ENCODE data around the gene FCRL6. TPM values are rescaled to one million over a fixed set of nuclear protein-coding genes. Genes with fewer than 3 reads are reported as not detected.

Gene FCRL6
- total and polyA plus RNA-seq, 2 donors (not counting 1 experiment from before 2014, with no cell fraction given) = not detected

- Histone ChIP-seq H3K4me3 (replicated peaks in 1 of 4; ENCODE audit: control extremely low read depth in 1 of 4, insufficient read depth in 1 of 4, low read depth in 3 of 4, low read length in 4 of 4) (no peak overlapping the region), H3K27me3 (ENCODE audit: control insufficient read depth, insufficient read depth, low read length) (no peaks in the 10 kb centered on the region), H3K4me2 (ENCODE audit: extremely low read depth, insufficient read depth, low read length) (no peak overlapping the region), H3K79me2 (ENCODE audit: control insufficient read depth, insufficient read depth, low read length) (no peaks in the 10 kb centered on the region), H3K27ac (ENCODE audit: insufficient read depth, low read length) (no peak overlapping the region), H2AFZ (ENCODE audit: low read length) (no peak overlapping the region), H3K4me1 (ENCODE audit: control insufficient read depth, extremely low read depth, insufficient read depth, low read length) (peaks cover 3% of the 10 kb centered on the region), H4K20me1 (ENCODE audit: control insufficient read depth, extremely low read depth, insufficient read depth, low read length) (no peaks in the 10 kb centered on the region), H3K9ac (ENCODE audit: insufficient read depth, low read length) (no peak overlapping the region), H3K9me3 (ENCODE audit: control insufficient read depth, insufficient read depth, low read depth, low read length) (no peaks in the 10 kb centered on the region), H3K36me3 (ENCODE audit: control insufficient read depth, insufficient read depth, low read length) (no peaks in the 10 kb centered on the region)
- TF ChIP-seq CTCF (conservative IDR thresholded peaks at IDR 0.05 in 1 of 2, IDR thresholded peaks at IDR 0.05 in 1 of 2; ENCODE audit: low read depth in 1 of 2, low read length in 2 of 2) (no peak), EZH2 (IDR thresholded peaks at IDR 0.05; ENCODE audit: low read length, missing control alignments) (no peak)
- DNase-seq (ENCODE audit: low read depth in 2 of 2) = no peak
Measured at GRCh38 chr1:159859767-159860322, 57.7 kb downstream of the FCRL6 start.

GRCh38 chr1:159860456-159860855 lies 58.3 kb downstream of the FCRL6 start:
- no peak overlapping the region for H3K4me3 ChIP-seq (replicated peaks in 1 of 4; ENCODE audit: control extremely low read depth in 1 of 4, insufficient read depth in 1 of 4, low read depth in 3 of 4, low read length in 4 of 4)
- H2AFZ ChIP-seq (ENCODE audit: low read length) = no peak overlapping the region
- TF ChIP-seq EZH2 (IDR thresholded peaks at IDR 0.05; ENCODE audit: low read length, missing control alignments) = no peak
- no peak for TF ChIP-seq CTCF (conservative IDR thresholded peaks at IDR 0.05 in 1 of 2, IDR thresholded peaks at IDR 0.05 in 1 of 2; ENCODE audit: low read depth in 1 of 2, low read length in 2 of 2)
- DNase-seq (ENCODE audit: low read depth in 2 of 2) = no peak
- no peak overlapping the region for H3K9ac ChIP-seq (ENCODE audit: insufficient read depth, low read length)
- no peaks in the 10 kb centered on the region for H3K9me3 ChIP-seq (ENCODE audit: control insufficient read depth, insufficient read depth, low read depth, low read length)
- H3K4me1 ChIP-seq (ENCODE audit: control insufficient read depth, extremely low read depth, insufficient read depth, low read length) = no peaks in the 10 kb centered on the region
- H3K79me2 ChIP-seq (ENCODE audit: control insufficient read depth, insufficient read depth, low read length) = no peaks in the 10 kb centered on the region
- no peaks in the 10 kb centered on the region for H4K20me1 ChIP-seq (ENCODE audit: control insufficient read depth, extremely low read depth, insufficient read depth, low read length)
- no peak overlapping the region for H3K4me2 ChIP-seq (ENCODE audit: extremely low read depth, insufficient read depth, low read length)
- no peak overlapping the region for H3K27ac ChIP-seq (ENCODE audit: insufficient read depth, low read length)
- H3K27me3 ChIP-seq (ENCODE audit: control insufficient read depth, insufficient read depth, low read length) = no peaks in the 10 kb centered on the region
- no peaks in the 10 kb centered on the region for H3K36me3 ChIP-seq (ENCODE audit: control insufficient read depth, insufficient read depth, low read length)

- TF ChIP-seq CTCF (conservative IDR thresholded peaks at IDR 0.05 in 1 of 2, IDR thresholded peaks at IDR 0.05 in 1 of 2; ENCODE audit: low read depth in 1 of 2, low read length in 2 of 2) = no peak
- TF ChIP-seq EZH2 (IDR thresholded peaks at IDR 0.05; ENCODE audit: low read length, missing control alignments) = no peak
- Histone ChIP-seq H3K36me3 (ENCODE audit: control insufficient read depth, insufficient read depth, low read length) (no peaks in the 10 kb centered on the region), H4K20me1 (ENCODE audit: control insufficient read depth, extremely low read depth, insufficient read depth, low read length) (no peaks in the 10 kb centered on the region), H3K4me2 (ENCODE audit: extremely low read depth, insufficient read depth, low read length) (no peak overlapping the region), H3K9me3 (ENCODE audit: control insufficient read depth, insufficient read depth, low read depth, low read length) (no peaks in the 10 kb centered on the region), H3K4me3 (replicated peaks in 1 of 4; ENCODE audit: control extremely low read depth in 1 of 4, insufficient read depth in 1 of 4, low read depth in 3 of 4, low read length in 4 of 4) (no peak overlapping the region), H3K27ac (ENCODE audit: insufficient read depth, low read length) (no peak overlapping the region), H3K4me1 (ENCODE audit: control insufficient read depth, extremely low read depth, insufficient read depth, low read length) (no peaks in the 10 kb centered on the region), H3K9ac (ENCODE audit: insufficient read depth, low read length) (no peak overlapping the region), H2AFZ (ENCODE audit: low read length) (no peak overlapping the region), H3K27me3 (ENCODE audit: control insufficient read depth, insufficient read depth, low read length) (no peaks in the 10 kb centered on the region), H3K79me2 (ENCODE audit: control insufficient read depth, insufficient read depth, low read length) (no peaks in the 10 kb centered on the region)
- no peak for DNase-seq (ENCODE audit: low read depth in 2 of 2)
Measured at GRCh38 chr1:159861218-159861617, 59.1 kb downstream of the FCRL6 start.

Data from fibroblast of lung (primary cell).